ENCODE results near the gene ABI3BP. TPM values are rescaled to one million over a fixed set of nuclear protein-coding genes. Genes with fewer than 3 reads are reported as not detected.

The ABI3BP gene
- total RNA-seq, 1 experiment from 2014 or later, result 0.28 TPM

- H3K27me3 Mint-ChIP-seq (ENCODE audit: low read depth), result no peaks in the 10 kb centered on the region
- Histone ChIP-seq H2BK120ac (ENCODE audit: low read depth, low read length, poor library complexity, severe bottlenecking) (no peak overlapping the region), H3K4me2 (ENCODE audit: insufficient read depth, insufficient read length, low read length) (no peak overlapping the region), H3K79me1 (ENCODE audit: insufficient read depth, low read depth, low read length, poor library complexity, severe bottlenecking) (peaks cover 4% of the 10 kb centered on the region), H3K23me2 (ENCODE audit: insufficient read length, low read depth, low read length, poor library complexity, severe bottlenecking) (no peaks in the 10 kb centered on the region), H3K27me3 (ENCODE audit: insufficient read depth, low read length) (no peaks in the 10 kb centered on the region), H2BK12ac (ENCODE audit: insufficient read length, low read depth, low read length) (no peak overlapping the region), H3K27ac (ENCODE audit: insufficient read length, low read depth, low read length) (no peak overlapping the region), H2BK5ac (ENCODE audit: insufficient read length, low read length) (no peak overlapping the region), H3K79me2 (ENCODE audit: insufficient read depth, low read length) (peaks cover 3% of the 10 kb centered on the region; the same call in 1 of the 2 replicates), H3K18ac (ENCODE audit: insufficient read length, low read depth, low read length) (no peak overlapping the region), H2BK15ac (ENCODE audit: low read depth, low read length) (no peak overlapping the region), H3K9ac (ENCODE audit: extremely low read depth, insufficient read length, low read length) (no peak overlapping the region), H2AK5ac (ENCODE audit: insufficient read length, low read length) (no peak overlapping the region), H3K4me1 (ENCODE audit: insufficient read depth, low read length) (no peaks in the 10 kb centered on the region), H2AFZ (ENCODE audit: low read length) (no peak overlapping the region), H3K56ac (ENCODE audit: insufficient read length, low read depth, low read length) (no peak overlapping the region), H4K8ac (replicated peaks; ENCODE audit: insufficient read length, low read depth, low read length) (no peak overlapping the region), H3K9me3 (ENCODE audit: control insufficient read depth, low read depth, low read length) (no peaks in the 10 kb centered on the region), H3T11ph (ENCODE audit: low read length) (no peak overlapping the region), H3K14ac (ENCODE audit: insufficient read depth, low read length) (no peak overlapping the region), H3K4ac (ENCODE audit: low read depth, low read length) (no peak overlapping the region), H4K5ac (ENCODE audit: insufficient read length, low read depth, low read length) (no peak overlapping the region), H3K23ac (ENCODE audit: insufficient read length, low read depth, low read length) (no peak overlapping the region), H2BK20ac (ENCODE audit: low read depth, low read length, poor library complexity, severe bottlenecking) (no peak overlapping the region), H4K20me1 (ENCODE audit: control insufficient read depth, insufficient read depth, insufficient read length) (no peaks in the 10 kb centered on the region), H4K91ac (ENCODE audit: insufficient read length, low read depth, low read length) (no peak overlapping the region)
- no peak overlapping the region for H3K27ac Mint-ChIP-seq
- WGBS (ENCODE audit: extremely low coverage, insufficient read length, low lambda C conversion rate), result no CpG with 5 or more reads among the region's 5 CpGs
- no peaks in the 10 kb centered on the region; a peak in 1 of 5 replicates for H3K9me3 Mint-ChIP-seq
- peaks cover 10 to 14% of the 10 kb centered on the region in 2 experiments for H3K4me1 Mint-ChIP-seq
- TF ChIP-seq, protein P1, sequence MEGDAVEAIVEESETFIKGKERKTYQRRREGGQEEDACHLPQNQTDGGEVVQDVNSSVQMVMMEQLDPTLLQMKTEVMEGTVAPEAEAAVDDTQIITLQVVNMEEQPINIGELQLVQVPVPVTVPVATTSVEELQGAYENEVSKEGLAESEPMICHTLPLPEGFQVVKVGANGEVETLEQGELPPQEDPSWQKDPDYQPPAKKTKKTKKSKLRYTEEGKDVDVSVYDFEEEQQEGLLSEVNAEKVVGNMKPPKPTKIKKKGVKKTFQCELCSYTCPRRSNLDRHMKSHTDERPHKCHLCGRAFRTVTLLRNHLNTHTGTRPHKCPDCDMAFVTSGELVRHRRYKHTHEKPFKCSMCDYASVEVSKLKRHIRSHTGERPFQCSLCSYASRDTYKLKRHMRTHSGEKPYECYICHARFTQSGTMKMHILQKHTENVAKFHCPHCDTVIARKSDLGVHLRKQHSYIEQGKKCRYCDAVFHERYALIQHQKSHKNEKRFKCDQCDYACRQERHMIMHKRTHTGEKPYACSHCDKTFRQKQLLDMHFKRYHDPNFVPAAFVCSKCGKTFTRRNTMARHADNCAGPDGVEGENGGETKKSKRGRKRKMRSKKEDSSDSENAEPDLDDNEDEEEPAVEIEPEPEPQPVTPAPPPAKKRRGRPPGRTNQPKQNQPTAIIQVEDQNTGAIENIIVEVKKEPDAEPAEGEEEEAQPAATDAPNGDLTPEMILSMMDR (conservative IDR thresholded peaks at IDR 0.05), result no peak
- peaks cover 31 to 73% (median 70%) of the 10 kb centered on the region in 3 experiments; a peak in 6 of 7 replicates for H3K36me3 Mint-ChIP-seq (ENCODE audit: insufficient read depth in 1 of 3, low read depth in 3 of 3)
- DNase-seq, result peak; percentile 52
- H3K4me3 Mint-ChIP-seq, result no peak overlapping the region
Observed at GRCh38 chr3:100720426-100720825, 272.8 kb downstream of the ABI3BP start.

Measured in H9 (cell line).